IPS DF 19.7 (cell line): Measurements from ENCODE around the gene SLC22A6.

Experiments
- DNase-seq: peaks from one replicate; pipeline ENCODE4 v3.0.0-alpha.2; 2013; ENCODE audit warnings: low read depth, low spot score

SLC22A6 gene

GRCh38 chr11:62933285-62933684, 51.5 kb downstream of the SLC22A6 start:
- no peak for DNase-seq

GRCh38 chr11:62931499-62932278, 53.1 kb downstream of the SLC22A6 start:
- DNase-seq: no peak

- DNase-seq: no peak
Measured at GRCh38 chr11:62930666-62931065, 54.1 kb downstream of the SLC22A6 start.

GRCh38 chr11:62930157-62930556, 54.6 kb downstream of the SLC22A6 start:
- DNase-seq: no peak

- DNase-seq: no peak
Measured at GRCh38 chr11:62928011-62928410, 56.8 kb downstream of the SLC22A6 start.

- no peak for DNase-seq
Measured at GRCh38 chr11:62926680-62927455, 57.9 kb downstream of the SLC22A6 start.
